Measurements from ENCODE around the gene AFF3. TPM values are rescaled to one million over a fixed set of nuclear protein-coding genes. Genes with fewer than 3 reads are reported as not detected.

AFF3 gene
- total and polyA plus RNA-seq, 2 of the 13 experiments (the other 11 are each of a cell fraction or from before 2014, with no cell fraction given) = not detected

DNA sequence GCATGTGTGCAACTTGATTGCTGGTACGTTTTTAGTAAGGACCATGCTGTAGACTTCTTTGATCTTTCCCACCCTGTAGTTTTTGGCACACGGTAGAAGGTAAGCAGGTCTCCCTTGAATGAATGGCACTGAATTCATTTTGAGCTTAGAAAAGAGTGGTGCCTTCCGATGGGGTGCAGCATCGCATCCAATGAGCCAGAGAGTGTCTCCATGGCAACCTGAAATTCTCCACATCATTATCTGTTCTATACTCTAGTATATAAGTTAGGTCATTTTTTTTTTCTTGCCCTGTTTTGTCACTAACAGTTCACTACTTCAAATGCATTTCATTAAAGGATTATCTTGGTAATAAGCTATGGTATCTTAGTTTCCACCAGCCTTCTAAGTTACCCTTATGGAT, 571.4 kb downstream of the AFF3 start:
- FAIRE-seq (no peak), ATAC-seq (no peak), DNase-seq (ENCODE audit: low spot score) (no peak)
- WGBS (ENCODE audit: low lambda C conversion rate) = 32% methylated on average over 4 of the region's 4 CpGs
- Histone ChIP-seq H2AFZ (ENCODE audit: low read length) (no peak overlapping the region), H3K4me1 (ENCODE audit: insufficient read depth, low read length) (0 out of 2 replicates have a peak, but pooled peaks cover 5% of the 10 kb centered on the region), H3K27ac (ENCODE audit: extremely low read length, insufficient read depth, low read length) (no peak overlapping the region), H3K27me3 (ENCODE audit: control insufficient read depth in 1 of 2, insufficient read depth in 2 of 2, low read length in 2 of 2) (peaks cover 0 to 21% of the 10 kb centered on the region in 2 experiments; a peak in 3 of 5 replicates), H3K36me3 (replicated peaks in 1 of 2; ENCODE audit: control insufficient read depth in 1 of 2, insufficient read depth in 2 of 2, low read length in 2 of 2) (no peaks in the 10 kb centered on the region), H3K4me3 (replicated peaks in 1 of 3; ENCODE audit: insufficient read depth in 1 of 3, low read depth in 2 of 3, low read length in 3 of 3) (no peak overlapping the region), H3K9ac (ENCODE audit: insufficient read depth, low read depth, low read length) (no peak overlapping the region), H4K20me1 (ENCODE audit: insufficient read depth, low read length) (no peaks in the 10 kb centered on the region), H3K79me2 (ENCODE audit: insufficient read depth, low read length) (no peaks in the 10 kb centered on the region), H3K9me3 (ENCODE audit: low read length) (no peaks in the 10 kb centered on the region), H3K4me2 (ENCODE audit: low read depth, low read length) (no peak overlapping the region)
- TF ChIP-seq ZNF20 (CRISPR knock-in tag; IDR thresholded peaks at IDR 0.05) (no peak), PHB2 (IDR thresholded peaks at IDR 0.05; ENCODE audit: partially characterized antibody) (no peak), ZNF703 (CRISPR knock-in tag; IDR thresholded peaks at IDR 0.05; ENCODE audit: borderline replicate concordance) (no peak), SMYD3 (CRISPR knock-in tag; IDR thresholded peaks at IDR 0.05) (no peak), ZFP37 (CRISPR knock-in tag; IDR thresholded peaks at IDR 0.05; ENCODE audit: borderline replicate concordance) (no peak), ZNF326 (CRISPR knock-in tag; IDR thresholded peaks at IDR 0.05; ENCODE audit: borderline replicate concordance) (no peak), ZC3H13 (CRISPR knock-in tag; IDR thresholded peaks at IDR 0.05) (no peak)
- TF ChIP-seq, protein P1, sequence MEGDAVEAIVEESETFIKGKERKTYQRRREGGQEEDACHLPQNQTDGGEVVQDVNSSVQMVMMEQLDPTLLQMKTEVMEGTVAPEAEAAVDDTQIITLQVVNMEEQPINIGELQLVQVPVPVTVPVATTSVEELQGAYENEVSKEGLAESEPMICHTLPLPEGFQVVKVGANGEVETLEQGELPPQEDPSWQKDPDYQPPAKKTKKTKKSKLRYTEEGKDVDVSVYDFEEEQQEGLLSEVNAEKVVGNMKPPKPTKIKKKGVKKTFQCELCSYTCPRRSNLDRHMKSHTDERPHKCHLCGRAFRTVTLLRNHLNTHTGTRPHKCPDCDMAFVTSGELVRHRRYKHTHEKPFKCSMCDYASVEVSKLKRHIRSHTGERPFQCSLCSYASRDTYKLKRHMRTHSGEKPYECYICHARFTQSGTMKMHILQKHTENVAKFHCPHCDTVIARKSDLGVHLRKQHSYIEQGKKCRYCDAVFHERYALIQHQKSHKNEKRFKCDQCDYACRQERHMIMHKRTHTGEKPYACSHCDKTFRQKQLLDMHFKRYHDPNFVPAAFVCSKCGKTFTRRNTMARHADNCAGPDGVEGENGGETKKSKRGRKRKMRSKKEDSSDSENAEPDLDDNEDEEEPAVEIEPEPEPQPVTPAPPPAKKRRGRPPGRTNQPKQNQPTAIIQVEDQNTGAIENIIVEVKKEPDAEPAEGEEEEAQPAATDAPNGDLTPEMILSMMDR (CRISPR knock-in tag; IDR thresholded peaks at IDR 0.05) = no peak
- CTCF ChIA-PET (ENCODE audit: low intra/inter-chr PET ratio, low total read pairs) = no interaction called here
- in situ Hi-C loops (cut with HindIII; ENCODE audit: extremely low pct_ligation_motif_present, low pct_unique_long_range_greater_than_20kb) (loop anchor here (25.0 kb wide), 1 partner anchor 816 kb away; no protein-coding TSS in a partner anchor), intact Hi-C loops (cut with micrococcal nuclease; ENCODE audit: unreplicated experiment) (no loop called here)
- no TSS peak for BruUV-seq (replicated peaks)
- POLR2A ChIA-PET = no interaction called here

All from HepG2 (cell line).